H1 (cell line): ENCODE results near the gene ADAT3. TPM values are rescaled to one million over a fixed set of nuclear protein-coding genes. Genes with fewer than 3 reads are reported as not detected.

Experiments used
- ATF3 ChIP-seq: IDR thresholded peaks from 2 replicates; pipeline ENCODE4 v1.6.1; 2011; ENCODE audit warnings: low read depth, mild to moderate bottlenecking, low read length; ENCODE audit not compliant: insufficient read depth
- CHD7 ChIP-seq: fragments of 300-600 bp; sonication (generic); IDR thresholded peaks from 2 replicates; pipeline ENCODE4 v1.7.1; 2012; ENCODE audit warnings: low read length, moderate library complexity, mild to moderate bottlenecking, inconsistent platforms; ENCODE audit not compliant: insufficient replicate concordance
- CTCF ChIP-seq, 3 experiments: IDR thresholded peaks; 1 replicate in 2 of 3; 2 replicates in 1 of 3; pipeline versions ENCODE4 v1.5.1 to v1.6.1; 2011; ENCODE audit warnings: low read length in 3 of 3, mild to moderate bottlenecking in 3 of 3, inconsistent platforms in 2 of 3, low read depth in 1 of 3, moderate library complexity in 1 of 3; ENCODE audit not compliant: insufficient read depth in 1 of 3; ENCODE audit errors: control extremely low read depth in 1 of 3
- KDM1A ChIP-seq: fragments of 200-600, 300-600 bp; sonication (generic); IDR thresholded peaks from 2 replicates; pipeline ENCODE4 v1.7.1; 2016; ENCODE audit warnings: mild to moderate bottlenecking, low read length, borderline replicate concordance
- MAFK ChIP-seq: IDR thresholded peaks from 2 replicates; pipeline ENCODE4 v1.6.1; 2012; ENCODE audit warnings: low read depth, mild to moderate bottlenecking, improper control_type of control experiment, low read length
- SUZ12 ChIP-seq: fragments of 200-600 bp; sonication (generic); IDR thresholded peaks from 2 replicates; pipeline ENCODE4 v1.6.1; 2012; ENCODE audit warnings: mild to moderate bottlenecking, inconsistent platforms, low read length, moderate library complexity, mixed read lengths
- USF2 ChIP-seq: IDR thresholded peaks from 2 replicates; pipeline ENCODE4 v1.6.1; 2011; ENCODE audit warnings: low read length, improper control_type of control experiment
- polyA plus RNA-seq, 7 experiments: library from polyadenylated mRNA; depleted of rRNA in 3 of 7; stranded (reverse) in 5 of 7; unstranded in 2 of 7; fragments of >200 nt in 5 of 7; fragments of 200-250 nt in 2 of 7; gene quantifications; 1 replicate in 5 of 7; 2 replicates in 1 of 7; 4 replicates in 1 of 7; pipeline versions ENCODE4 v1.2.1 to v1.2.3, GENCODE V29; 2011 to 2013; ENCODE audit warnings: missing spikeins in 2 of 7, mixed read lengths in 2 of 7
- total RNA-seq: library from RNA; stranded (reverse); fragmentation: NEBNext Ultra II Directional; extraction: Animal tissue kit (Norgen Biotek cat#: 25700); gene quantifications from 2 replicates; pipeline ENCODE4 v1.2.1, GENCODE V29; 2021

ADAT3 gene
- total and polyA plus RNA-seq, 2 of the 8 experiments (the other 6 are each of a cell fraction or from before 2014, with no cell fraction given), result 5.4 to 10.8 TPM

GRCh38 chr19:1953037-1953436, 47.8 kb downstream of the ADAT3 start (continued):
- TF ChIP-seq CHD7 (no peak), MAFK (no peak), KDM1A (no peak), CTCF (IDR thresholded peaks at IDR 0.05; ENCODE audit: control extremely low read depth in 1 of 3, insufficient read depth in 1 of 3, low read depth in 1 of 3, low read length in 3 of 3) (no peak), ATF3 (no peak), SUZ12 (no peak), USF2 (no peak)
